ENCODE data around the gene RNF126.

RNF126 gene

DNA sequence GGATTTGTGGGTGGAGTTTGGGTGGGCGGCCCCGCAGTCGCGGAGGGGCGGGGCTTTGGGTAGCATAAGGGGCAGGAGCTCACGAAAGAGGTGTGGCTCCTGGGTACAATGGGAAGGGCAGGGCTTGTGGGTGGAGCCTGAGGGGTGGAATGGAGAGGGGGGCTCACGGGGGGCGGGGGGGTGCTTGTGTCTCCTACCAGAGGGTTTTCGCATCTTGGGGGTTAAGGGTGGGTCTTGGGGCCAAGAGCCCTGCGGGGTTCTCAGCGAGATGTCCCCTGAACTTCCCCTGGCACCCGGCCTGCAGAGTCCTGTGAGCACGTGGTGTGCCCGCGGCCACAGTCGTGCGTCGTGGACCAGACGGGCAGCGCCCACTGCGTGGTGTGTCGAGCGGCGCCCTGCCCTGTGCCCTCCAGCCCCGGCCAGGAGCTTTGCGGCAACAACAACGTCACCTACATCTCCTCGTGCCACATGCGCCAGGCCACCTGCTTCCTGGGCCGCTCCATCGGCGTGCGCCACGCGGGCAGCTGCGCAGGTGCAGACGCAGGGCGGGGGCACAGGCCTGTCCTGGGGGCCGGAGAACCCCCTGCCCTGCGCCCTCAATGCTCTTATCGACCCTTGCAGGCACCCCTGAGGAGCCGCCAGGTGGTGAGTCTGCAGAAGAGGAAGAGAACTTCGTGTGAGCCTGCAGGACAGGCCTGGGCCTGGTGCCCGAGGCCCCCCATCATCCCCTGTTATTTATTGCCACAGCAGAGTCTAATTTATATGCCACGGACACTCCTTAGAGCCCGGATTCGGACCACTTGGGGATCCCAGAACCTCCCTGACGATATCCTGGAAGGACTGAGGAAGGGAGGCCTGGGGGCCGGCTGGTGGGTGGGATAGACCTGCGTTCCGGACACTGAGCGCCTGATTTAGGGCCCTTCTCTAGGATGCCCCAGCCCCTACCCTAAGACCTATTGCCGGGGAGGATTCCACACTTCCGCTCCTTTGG is 18.3 kb upstream of the RNF126 start:
- Histone ChIP-seq H3K9me3 (ENCODE audit: low read length) (no peaks in the 10 kb centered on the region), H3K4me3 (ENCODE audit: low read depth in 1 of 2, low read length in 2 of 2) (peak overlapping the region; percentile 32 to 55), H3K36me3 (ENCODE audit: insufficient read depth, low read length) (no peaks in the 10 kb centered on the region), H3K27me3 (ENCODE audit: control insufficient read depth in 1 of 2, insufficient read depth in 2 of 2, low read length in 2 of 2) (peaks cover 0 to 6% of the 10 kb centered on the region in 2 donors), H3K4me1 (ENCODE audit: insufficient read depth, low read length) (peaks cover 17% of the 10 kb centered on the region), H3K27ac (ENCODE audit: low read depth, low read length) (peak overlapping the region; percentile 91), H3K9ac (ENCODE audit: low read length) (no peak overlapping the region)

DNA sequence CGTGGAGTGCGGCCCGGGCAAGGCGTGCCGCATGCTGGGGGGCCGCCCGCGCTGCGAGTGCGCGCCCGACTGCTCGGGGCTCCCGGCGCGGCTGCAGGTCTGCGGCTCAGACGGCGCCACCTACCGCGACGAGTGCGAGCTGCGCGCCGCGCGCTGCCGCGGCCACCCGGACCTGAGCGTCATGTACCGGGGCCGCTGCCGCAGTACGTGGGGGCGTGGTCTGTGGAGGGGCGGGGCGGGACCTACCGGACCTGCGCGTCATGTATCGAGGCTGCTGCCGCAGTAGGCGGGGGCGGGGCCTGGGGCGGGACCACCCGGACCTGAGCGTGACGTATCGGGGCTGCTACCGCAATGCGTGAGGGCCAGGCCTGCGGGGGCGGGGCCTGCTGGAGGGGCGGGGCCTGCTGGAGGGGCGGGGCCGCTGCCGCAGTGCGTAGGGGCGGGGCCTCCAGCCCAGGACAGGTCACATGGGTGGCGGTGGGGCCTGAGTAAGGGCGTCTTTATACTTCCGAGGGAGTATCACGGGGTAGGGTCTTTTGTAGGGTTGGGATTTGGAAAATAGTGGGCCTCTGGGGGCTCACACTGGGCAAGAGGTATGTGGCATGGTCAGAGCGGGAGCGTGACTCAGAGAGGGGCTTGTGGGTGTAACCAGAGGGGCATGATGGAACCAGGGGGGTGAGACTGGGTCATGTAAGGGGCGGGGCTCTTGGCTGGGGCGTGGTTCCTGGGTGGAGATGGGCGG is 17.4 kb upstream of the RNF126 start:
- peak overlapping the region; percentile 55 to 79 for H3K4me3 ChIP-seq (ENCODE audit: low read depth in 1 of 2, low read length in 2 of 2)
- H3K27ac ChIP-seq (ENCODE audit: low read depth, low read length) = peak overlapping the region; percentile 91
- no peaks in the 10 kb centered on the region for H3K9me3 ChIP-seq (ENCODE audit: low read length)
- no peak overlapping the region for H3K9ac ChIP-seq (ENCODE audit: low read length)
- H3K36me3 ChIP-seq (ENCODE audit: insufficient read depth, low read length) = no peaks in the 10 kb centered on the region
- H3K4me1 ChIP-seq (ENCODE audit: insufficient read depth, low read length) = peaks cover 21% of the 10 kb centered on the region
- H3K27me3 ChIP-seq (ENCODE audit: control insufficient read depth in 1 of 2, insufficient read depth in 2 of 2, low read length in 2 of 2) = peaks cover 0 to 6% of the 10 kb centered on the region in 2 donors

DNA sequence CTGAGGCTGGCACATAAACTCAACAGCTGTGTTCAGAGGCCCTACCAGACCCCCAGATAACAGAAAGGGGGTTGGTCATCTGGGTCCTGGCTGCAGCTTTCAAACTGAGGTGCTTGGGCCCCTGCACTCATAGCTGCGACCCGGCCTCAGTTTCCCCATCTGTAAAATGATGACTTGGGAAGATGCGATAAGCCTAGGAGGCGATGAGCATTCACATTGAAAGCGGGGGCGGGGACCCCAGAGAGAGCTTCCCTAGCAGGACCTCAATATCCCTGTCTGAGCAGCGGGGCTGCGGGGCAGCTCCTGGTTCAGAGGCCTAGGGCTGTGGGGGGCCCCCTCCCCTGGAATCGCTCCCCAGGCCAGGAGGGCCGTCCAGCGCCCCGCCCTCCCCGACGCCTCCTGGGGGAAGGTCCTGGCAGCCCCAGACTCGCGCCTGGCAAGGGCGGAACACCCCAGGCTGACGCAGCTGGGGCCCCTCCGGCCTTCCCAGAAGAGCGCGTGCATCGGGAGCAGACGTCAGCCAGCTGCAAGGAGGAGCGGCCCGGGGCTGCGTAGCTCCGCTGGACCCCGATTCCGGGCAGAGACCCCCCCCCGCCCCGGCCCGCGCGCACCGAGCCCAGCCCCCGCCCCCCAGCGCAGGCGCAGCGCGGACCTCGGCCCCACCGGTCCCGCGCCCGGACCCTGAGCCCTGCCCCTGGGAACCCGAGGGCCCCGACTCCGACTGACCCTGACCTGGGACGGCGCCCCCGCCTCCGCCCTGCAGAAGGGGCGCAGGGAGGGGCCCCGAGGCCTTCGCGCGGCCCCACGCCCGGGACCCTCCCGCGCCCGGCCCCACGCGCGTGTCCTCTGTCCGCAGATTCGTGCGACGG is 16.6 kb upstream of the RNF126 start:
- Histone ChIP-seq H3K36me3 (ENCODE audit: insufficient read depth, low read length) (no peaks in the 10 kb centered on the region), H3K4me1 (ENCODE audit: insufficient read depth, low read length) (peaks cover 21% of the 10 kb centered on the region), H3K27me3 (ENCODE audit: control insufficient read depth in 1 of 2, insufficient read depth in 2 of 2, low read length in 2 of 2) (peaks cover 0 to 6% of the 10 kb centered on the region in 2 donors), H3K4me3 (ENCODE audit: low read depth in 1 of 2, low read length in 2 of 2) (peak overlapping the region; percentile 58 to 79), H3K9ac (ENCODE audit: low read length) (peak overlapping the region; percentile 53), H3K9me3 (ENCODE audit: low read length) (no peaks in the 10 kb centered on the region), H3K27ac (ENCODE audit: low read depth, low read length) (peak overlapping the region; percentile 91)

DNA sequence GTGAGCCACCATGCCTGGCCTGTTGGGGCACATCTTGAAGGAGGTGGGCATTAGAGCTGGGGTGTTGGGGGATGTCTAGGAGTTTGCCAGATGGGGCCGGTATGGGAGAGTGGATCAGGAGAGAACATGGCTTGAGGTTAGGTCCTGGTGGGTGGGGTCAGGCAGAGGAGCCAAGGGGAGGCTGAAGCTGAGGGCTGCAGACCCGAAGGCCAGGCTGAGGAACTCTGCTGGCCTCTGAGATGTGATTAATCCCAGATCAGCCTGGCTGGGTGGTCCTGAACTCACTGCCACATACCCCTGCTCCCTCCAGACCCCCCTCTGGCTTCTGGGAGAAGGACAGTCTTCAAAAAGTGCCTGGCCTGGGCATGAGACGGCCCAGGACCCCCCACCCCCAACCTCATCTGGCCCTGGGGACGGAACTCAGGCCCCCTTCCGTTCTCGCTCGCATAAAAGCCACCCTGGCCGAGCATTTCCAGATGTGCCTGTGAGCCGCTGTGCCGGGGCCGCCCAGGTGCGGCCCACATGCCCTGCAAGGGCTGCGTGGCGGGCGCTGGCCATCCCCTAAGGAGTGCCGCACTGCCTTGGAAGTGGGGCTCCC is 15.9 kb upstream of the RNF126 start:
- peaks cover 0 to 6% of the 10 kb centered on the region in 2 donors for H3K27me3 ChIP-seq (ENCODE audit: control insufficient read depth in 1 of 2, insufficient read depth in 2 of 2, low read length in 2 of 2)
- H3K36me3 ChIP-seq (ENCODE audit: insufficient read depth, low read length) = no peaks in the 10 kb centered on the region
- H3K4me1 ChIP-seq (ENCODE audit: insufficient read depth, low read length) = peaks cover 21% of the 10 kb centered on the region
- H3K4me3 ChIP-seq (ENCODE audit: low read depth in 1 of 2, low read length in 2 of 2) = peak overlapping the region in 1 of 2 donors; percentile 58
- no peaks in the 10 kb centered on the region for H3K9me3 ChIP-seq (ENCODE audit: low read length)
- peak overlapping the region; percentile 73 for H3K27ac ChIP-seq (ENCODE audit: low read depth, low read length)
- peak overlapping the region; percentile 53 for H3K9ac ChIP-seq (ENCODE audit: low read length)

DNA sequence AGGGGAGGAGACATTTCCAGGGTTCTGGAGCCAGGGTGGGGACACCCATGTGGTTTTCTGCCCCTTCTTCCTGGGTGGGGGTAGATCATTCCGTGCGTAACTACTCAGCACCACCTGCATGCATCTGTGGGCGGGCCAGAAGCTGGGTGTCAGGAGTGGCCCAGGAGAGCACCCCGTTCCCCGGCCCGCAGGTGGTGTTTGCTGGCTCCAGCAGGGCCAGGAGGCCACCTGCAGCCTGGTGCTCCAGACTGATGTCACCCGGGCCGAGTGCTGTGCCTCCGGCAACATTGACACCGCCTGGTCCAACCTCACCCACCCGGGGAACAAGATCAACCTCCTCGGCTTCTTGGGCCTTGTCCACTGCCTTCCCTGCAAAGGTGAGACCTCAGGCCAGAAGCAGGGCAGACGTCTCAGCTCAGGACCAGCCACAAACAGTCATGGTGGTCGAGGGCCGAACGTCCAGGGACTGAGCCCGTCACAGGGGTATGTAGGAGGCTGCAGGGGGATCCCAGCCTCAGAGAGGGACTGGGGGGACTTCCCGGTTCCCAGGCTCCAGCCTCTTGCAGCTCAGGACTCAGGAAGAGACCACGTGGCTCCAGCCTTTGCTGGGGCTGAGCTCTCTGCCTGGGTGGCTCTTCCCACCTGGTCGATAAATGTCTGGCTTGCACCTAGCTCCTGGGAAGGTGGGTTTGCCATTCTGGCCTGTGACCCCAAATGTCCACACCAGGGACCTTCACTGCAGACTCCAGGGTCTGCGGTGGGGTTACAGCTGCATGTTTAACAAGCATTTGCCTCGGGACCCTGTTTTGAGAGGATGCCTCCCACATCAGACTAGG is 14.8 kb upstream of the RNF126 start:
- H3K27ac ChIP-seq (ENCODE audit: low read depth, low read length) = peak overlapping the region; percentile 78
- H3K4me1 ChIP-seq (ENCODE audit: insufficient read depth, low read length) = peaks cover 21% of the 10 kb centered on the region
- no peaks in the 10 kb centered on the region for H3K9me3 ChIP-seq (ENCODE audit: low read length)
- no peak overlapping the region for H3K9ac ChIP-seq (ENCODE audit: low read length)
- no peaks in the 10 kb centered on the region for H3K36me3 ChIP-seq (ENCODE audit: insufficient read depth, low read length)
- H3K27me3 ChIP-seq (ENCODE audit: control insufficient read depth in 1 of 2, insufficient read depth in 2 of 2, low read length in 2 of 2) = peaks cover 0 to 6% of the 10 kb centered on the region in 2 donors
- peak overlapping the region in 1 of 2 donors; percentile 17 for H3K4me3 ChIP-seq (ENCODE audit: low read depth in 1 of 2, low read length in 2 of 2)

DNA sequence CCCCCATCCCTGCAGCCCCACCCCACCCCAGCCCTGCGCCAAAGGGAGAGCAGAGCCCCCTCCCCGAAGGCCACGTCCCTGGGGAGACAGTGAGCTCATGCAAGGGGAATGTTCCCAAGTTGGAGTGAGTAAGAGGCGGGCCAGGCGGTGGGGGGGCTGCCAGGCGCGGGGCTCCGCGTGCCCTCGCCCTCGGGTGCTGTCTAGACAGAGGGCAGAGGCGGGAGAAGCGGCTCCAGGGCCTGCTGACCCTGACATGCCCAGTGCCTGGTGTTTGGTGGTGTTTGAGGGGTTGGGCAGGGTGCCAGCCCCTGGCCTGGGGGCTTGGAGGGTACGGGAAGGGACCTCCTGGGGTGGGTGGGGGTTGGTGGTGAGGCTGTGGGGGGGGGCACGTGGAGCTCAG is 14.2 kb upstream of the RNF126 start:
- peak overlapping the region; percentile 61 for H3K9ac ChIP-seq (ENCODE audit: low read length)
- H3K4me3 ChIP-seq (ENCODE audit: low read depth in 1 of 2, low read length in 2 of 2) = peak overlapping the region in 1 of 2 donors; percentile 47
- peak overlapping the region; percentile 78 for H3K27ac ChIP-seq (ENCODE audit: low read depth, low read length)
- peaks cover 0 to 6% of the 10 kb centered on the region in 2 donors for H3K27me3 ChIP-seq (ENCODE audit: control insufficient read depth in 1 of 2, insufficient read depth in 2 of 2, low read length in 2 of 2)
- no peaks in the 10 kb centered on the region for H3K36me3 ChIP-seq (ENCODE audit: insufficient read depth, low read length)
- peaks cover 21% of the 10 kb centered on the region for H3K4me1 ChIP-seq (ENCODE audit: insufficient read depth, low read length)
- no peaks in the 10 kb centered on the region for H3K9me3 ChIP-seq (ENCODE audit: low read length)

DNA sequence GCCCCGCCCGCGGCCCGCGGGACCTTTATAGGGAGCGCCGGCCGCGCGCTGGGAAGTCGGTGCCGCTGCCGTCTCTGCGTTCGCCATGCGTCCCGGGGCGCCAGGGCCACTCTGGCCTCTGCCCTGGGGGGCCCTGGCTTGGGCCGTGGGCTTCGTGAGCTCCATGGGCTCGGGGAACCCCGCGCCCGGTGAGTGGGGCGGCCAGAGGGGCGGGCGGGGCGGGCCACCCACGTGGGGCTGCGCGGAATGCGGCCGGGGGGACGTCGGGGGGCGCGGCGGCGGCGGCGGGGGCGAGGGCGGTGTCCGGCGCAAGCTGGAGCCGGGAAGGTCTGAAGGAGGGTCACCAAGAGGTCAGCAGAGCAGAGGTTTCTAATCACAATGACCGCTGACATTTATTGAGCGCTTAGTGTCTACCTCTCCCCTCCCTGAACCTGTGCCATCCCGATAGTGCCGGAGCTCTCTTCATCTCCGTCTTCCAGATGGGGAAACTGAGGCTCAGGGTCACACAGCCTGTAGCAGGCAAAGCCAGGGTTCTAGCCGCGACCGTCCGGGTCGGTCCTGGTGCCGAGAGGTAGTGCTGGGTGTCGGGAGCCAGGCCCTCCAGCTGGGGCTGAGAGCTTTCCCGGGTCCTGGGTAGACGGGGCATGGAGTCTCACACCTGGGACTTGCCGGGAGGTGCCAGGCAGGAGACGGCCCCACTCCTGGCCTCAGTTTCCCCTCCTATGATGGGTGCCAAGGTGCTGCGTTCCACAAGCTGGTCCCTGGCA is 13.5 kb upstream of the RNF126 start, which contains the start of gene FSTL3:
FSTL3 (plus strand) TSS at position 54 of the 767 bp plus-strand sequence; CDS start at position 86, 32 bp downstream.
- Histone ChIP-seq H3K9ac (ENCODE audit: low read length) (peak within 1 kb of the TSS; percentile 61), H3K4me3 (ENCODE audit: low read depth in 1 of 2, low read length in 2 of 2) (peak within 1 kb of the TSS; percentile 47 to 71), H3K4me1 (ENCODE audit: insufficient read depth, low read length) (peaks cover 21% of the 10 kb centered on the region)

DNA sequence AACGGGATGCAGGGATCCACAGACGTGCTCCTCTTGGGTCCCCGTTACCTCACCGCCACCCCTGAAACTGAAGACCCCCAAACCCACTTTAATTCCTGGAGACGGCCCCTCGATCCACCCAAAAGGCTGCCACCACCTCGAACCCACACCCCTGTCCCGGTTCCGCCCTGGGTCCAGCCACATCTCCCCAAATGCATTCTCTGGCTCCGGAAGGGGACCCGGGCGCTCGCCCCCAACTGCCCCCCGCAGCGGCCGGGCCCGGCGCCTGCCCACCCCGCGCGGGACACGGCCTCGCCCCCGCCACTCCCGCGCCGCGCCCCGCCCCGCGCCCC is 13.0 kb upstream of the RNF126 start:
- H3K4me1 ChIP-seq (ENCODE audit: insufficient read depth, low read length) = peaks cover 21% of the 10 kb centered on the region

More for the DNA sequence above, 13.5 kb upstream of the RNF126 start, which contains the start of gene FSTL3:
- H3K27me3 ChIP-seq (ENCODE audit: control insufficient read depth in 1 of 2, insufficient read depth in 2 of 2, low read length in 2 of 2) = peaks cover 0 to 6% of the 10 kb centered on the region in 2 donors
- H3K36me3 ChIP-seq (ENCODE audit: insufficient read depth, low read length) = no peaks in the 10 kb centered on the region
- peak within 1 kb of the TSS; percentile 78 for H3K27ac ChIP-seq (ENCODE audit: low read depth, low read length)
- no peaks in the 10 kb centered on the region for H3K9me3 ChIP-seq (ENCODE audit: low read length)

DNA sequence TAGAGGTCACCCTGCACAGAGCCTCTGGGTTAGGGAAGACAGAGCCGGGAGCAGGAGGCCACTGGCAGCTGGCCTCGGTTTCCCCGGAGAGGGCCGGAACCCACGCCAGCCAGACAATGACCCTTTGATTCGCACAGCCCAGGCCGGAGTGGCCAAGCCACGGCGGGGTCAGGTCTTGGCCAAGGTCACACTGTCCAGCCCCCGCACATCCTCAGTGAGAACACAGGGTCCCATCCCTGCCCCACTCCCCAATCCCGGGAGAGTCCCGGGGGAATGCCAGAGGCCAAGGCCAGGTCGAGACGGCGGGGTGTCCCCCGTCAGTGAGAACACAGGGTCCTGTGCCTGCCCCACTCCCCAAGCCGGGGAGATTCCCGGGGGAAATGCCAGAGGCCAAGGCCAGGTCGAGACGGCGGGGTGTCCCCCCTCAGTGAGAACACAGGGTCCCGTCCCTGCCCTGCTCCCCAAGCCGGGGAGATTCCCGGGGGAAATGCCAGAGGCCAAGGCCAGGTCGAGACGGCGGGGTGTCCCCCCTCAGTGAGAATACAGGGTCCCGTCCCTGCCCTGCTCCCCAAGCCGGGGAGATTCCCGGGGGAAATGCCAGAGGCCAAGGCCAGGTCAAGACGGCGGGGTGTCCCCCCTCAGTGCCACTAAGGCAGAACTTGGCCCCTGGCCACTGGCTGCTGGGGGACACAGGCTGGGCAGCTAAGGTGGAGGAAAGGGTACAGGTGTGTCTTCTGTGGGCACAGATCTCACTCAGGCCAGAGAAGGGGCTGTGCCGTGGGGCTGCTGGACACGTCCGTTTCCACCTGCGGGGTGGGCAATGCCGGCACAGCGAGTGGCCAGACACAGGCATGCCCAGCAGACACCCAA is 11.5 kb upstream of the RNF126 start:
- Histone ChIP-seq H3K9me3 (ENCODE audit: low read length) (no peaks in the 10 kb centered on the region), H3K27me3 (ENCODE audit: control insufficient read depth in 1 of 2, insufficient read depth in 2 of 2, low read length in 2 of 2) (peaks cover 0 to 6% of the 10 kb centered on the region in 2 donors), H3K4me1 (ENCODE audit: insufficient read depth, low read length) (peaks cover 20% of the 10 kb centered on the region), H3K9ac (ENCODE audit: low read length) (no peak overlapping the region), H3K27ac (ENCODE audit: low read depth, low read length) (peak overlapping the region; percentile 49), H3K4me3 (ENCODE audit: low read depth in 1 of 2, low read length in 2 of 2) (no peak overlapping the region), H3K36me3 (ENCODE audit: insufficient read depth, low read length) (no peaks in the 10 kb centered on the region)

More for the DNA sequence above, 13.0 kb upstream of the RNF126 start:
- Histone ChIP-seq H3K9ac (ENCODE audit: low read length) (no peak overlapping the region), H3K27ac (ENCODE audit: low read depth, low read length) (peak overlapping the region; percentile 49), H3K9me3 (ENCODE audit: low read length) (no peaks in the 10 kb centered on the region), H3K36me3 (ENCODE audit: insufficient read depth, low read length) (no peaks in the 10 kb centered on the region), H3K4me3 (ENCODE audit: low read depth in 1 of 2, low read length in 2 of 2) (no peak overlapping the region), H3K27me3 (ENCODE audit: control insufficient read depth in 1 of 2, insufficient read depth in 2 of 2, low read length in 2 of 2) (peaks cover 0 to 6% of the 10 kb centered on the region in 2 donors)
